ENCODE measurements around the gene SCN5A. TPM values are rescaled to one million over a fixed set of nuclear protein-coding genes. Genes with fewer than 3 reads are reported as not detected.

Gene SCN5A
- total RNA-seq, 4 donors from 2014 or later, result 0.50 to 1.7 (median 0.81) TPM; not detected in 1

DNA sequence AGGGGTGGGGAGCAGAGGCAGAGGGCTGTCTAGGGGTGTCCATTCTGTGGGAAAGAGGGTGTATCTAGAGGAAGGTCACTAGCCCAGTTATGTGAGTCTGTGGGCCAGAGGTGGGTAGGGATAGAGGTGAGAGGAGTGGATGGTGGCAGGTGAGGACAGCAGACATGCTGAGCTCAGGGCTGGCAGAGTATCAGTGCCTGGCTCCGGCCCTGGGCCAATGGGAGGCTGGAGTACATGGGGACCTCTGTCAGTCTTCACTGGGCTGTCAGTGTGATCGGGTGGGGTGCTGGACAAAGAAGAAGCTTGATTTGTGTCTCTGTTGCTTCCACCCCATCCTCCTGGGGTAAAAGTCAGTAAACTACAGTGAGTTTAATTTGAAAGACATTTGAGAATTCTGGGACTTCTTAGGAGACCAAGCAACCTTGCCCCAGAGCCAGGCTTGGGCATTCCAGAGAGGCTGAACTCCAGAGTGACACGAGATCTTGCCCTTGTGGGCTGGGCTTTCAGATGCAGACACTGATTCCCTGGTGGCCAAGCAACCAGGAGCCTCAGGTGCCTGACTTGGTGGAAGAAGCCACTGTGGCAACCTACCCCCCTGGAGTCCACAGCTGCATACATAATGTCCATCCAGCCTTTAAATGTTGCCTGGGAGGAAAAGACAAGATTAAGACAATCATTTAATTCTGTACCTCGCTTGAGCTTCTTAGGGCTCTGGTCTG is 92.7 kb downstream of the SCN5A start:
- Histone ChIP-seq H3K36me3 (no peaks in the 10 kb centered on the region), H3K9me3 (peaks cover 0 to 11% (median 0%) of the 10 kb centered on the region in 3 donors), H3K27ac (no peak overlapping the region), H3K27me3 (no peaks in the 10 kb centered on the region), H3K4me1 (no peaks in the 10 kb centered on the region), H3K4me3 (no peak overlapping the region)
- ATAC-seq, result no peak
- 60 to 70% methylated on average over 1 to 3 of the region's 4 CpGs for WGBS, 2 donors (ENCODE audit: low coverage in 1 of 2)
- TF ChIP-seq, protein P1, sequence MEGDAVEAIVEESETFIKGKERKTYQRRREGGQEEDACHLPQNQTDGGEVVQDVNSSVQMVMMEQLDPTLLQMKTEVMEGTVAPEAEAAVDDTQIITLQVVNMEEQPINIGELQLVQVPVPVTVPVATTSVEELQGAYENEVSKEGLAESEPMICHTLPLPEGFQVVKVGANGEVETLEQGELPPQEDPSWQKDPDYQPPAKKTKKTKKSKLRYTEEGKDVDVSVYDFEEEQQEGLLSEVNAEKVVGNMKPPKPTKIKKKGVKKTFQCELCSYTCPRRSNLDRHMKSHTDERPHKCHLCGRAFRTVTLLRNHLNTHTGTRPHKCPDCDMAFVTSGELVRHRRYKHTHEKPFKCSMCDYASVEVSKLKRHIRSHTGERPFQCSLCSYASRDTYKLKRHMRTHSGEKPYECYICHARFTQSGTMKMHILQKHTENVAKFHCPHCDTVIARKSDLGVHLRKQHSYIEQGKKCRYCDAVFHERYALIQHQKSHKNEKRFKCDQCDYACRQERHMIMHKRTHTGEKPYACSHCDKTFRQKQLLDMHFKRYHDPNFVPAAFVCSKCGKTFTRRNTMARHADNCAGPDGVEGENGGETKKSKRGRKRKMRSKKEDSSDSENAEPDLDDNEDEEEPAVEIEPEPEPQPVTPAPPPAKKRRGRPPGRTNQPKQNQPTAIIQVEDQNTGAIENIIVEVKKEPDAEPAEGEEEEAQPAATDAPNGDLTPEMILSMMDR (IDR thresholded peaks at IDR 0.05), result no peak
- TF ChIP-seq POLR2A (IDR thresholded peaks at IDR 0.05), result no peak
- TF ChIP-seq POLR2AphosphoS5 (IDR thresholded peaks at IDR 0.05), result no peak
- no peak for TF ChIP-seq EP300 (IDR thresholded peaks at IDR 0.05)

DNA sequence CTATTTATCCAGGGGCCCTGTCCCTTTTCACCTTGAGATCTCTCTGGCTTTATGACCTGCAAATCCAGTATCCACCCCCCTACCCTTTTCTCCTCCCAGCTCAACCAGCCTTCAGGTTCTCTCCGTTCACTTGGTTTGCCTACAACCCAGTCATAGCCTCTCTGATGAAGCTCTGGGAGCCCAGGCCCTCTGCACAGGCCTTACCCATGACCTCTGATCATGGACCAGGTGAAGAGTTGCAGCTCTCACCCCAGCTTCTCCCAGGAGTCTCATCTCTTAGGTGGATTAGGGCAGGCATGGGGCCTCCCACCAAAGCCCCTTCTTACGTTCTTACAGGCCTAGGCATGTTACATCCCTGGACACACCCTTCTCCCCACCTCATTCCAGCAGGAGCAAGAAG is 93.6 kb downstream of the SCN5A start:
- ATAC-seq, result no peak
- Histone ChIP-seq H3K4me3 (no peak overlapping the region), H3K9me3 (peaks cover 0 to 11% (median 0%) of the 10 kb centered on the region in 3 donors), H3K4me1 (no peaks in the 10 kb centered on the region), H3K27me3 (no peaks in the 10 kb centered on the region), H3K27ac (no peak overlapping the region), H3K36me3 (no peaks in the 10 kb centered on the region)
- WGBS, 2 donors (ENCODE audit: low coverage in 1 of 2), result 88 to 100% methylated on average over 1 of the region's 2 CpGs
- TF ChIP-seq EP300 (IDR thresholded peaks at IDR 0.05) (no peak), POLR2AphosphoS5 (IDR thresholded peaks at IDR 0.05) (no peak), POLR2A (IDR thresholded peaks at IDR 0.05) (no peak)
- TF ChIP-seq, protein P1 (IDR thresholded peaks at IDR 0.05), result no peak

DNA sequence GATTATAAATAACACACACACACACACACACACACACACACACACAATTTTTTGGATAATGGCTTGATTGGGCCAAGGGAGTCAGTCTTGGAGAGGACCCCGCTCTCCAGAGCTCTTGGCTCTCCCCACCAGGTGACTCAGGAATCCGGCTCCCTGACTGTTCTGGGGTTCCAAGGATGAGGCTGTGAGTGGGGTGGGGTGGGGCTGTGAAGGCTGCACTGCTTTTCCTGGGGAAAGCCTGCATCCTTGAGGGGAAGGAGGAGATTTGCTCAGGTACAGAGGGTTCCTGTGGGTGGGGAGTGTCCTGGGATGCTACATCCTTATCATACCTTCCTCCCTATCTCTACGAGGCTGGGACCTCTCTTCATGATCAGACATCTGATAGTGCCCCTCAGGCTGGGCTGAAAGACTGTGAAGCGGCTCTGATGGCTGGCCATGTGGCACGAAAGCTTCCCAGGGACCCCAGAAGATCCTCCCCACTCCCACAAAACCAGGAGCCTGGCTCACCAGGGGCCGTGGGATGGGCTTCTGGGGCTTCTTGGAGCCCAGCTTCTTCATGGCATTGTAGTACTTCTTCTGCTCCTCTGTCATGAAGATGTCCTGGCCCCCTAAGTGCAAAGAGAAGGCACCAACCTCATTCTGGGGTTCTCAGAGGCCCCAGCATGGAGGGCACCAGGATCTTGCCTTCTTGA is 94.2 kb downstream of the SCN5A start:
- ATAC-seq, result no peak
- WGBS, 2 donors (ENCODE audit: low coverage in 1 of 2), result 100% methylated on average over 1 of the region's 6 CpGs; no CpG with 5 or more reads in 1 of the 2 donors
- Histone ChIP-seq H3K27me3 (no peaks in the 10 kb centered on the region), H3K27ac (no peak overlapping the region), H3K36me3 (no peaks in the 10 kb centered on the region), H3K9me3 (peaks cover 0 to 11% (median 0%) of the 10 kb centered on the region in 3 donors), H3K4me3 (no peak overlapping the region), H3K4me1 (no peaks in the 10 kb centered on the region)
- TF ChIP-seq, protein P1 (IDR thresholded peaks at IDR 0.05), result no peak
- TF ChIP-seq EP300 (IDR thresholded peaks at IDR 0.05), result no peak

DNA sequence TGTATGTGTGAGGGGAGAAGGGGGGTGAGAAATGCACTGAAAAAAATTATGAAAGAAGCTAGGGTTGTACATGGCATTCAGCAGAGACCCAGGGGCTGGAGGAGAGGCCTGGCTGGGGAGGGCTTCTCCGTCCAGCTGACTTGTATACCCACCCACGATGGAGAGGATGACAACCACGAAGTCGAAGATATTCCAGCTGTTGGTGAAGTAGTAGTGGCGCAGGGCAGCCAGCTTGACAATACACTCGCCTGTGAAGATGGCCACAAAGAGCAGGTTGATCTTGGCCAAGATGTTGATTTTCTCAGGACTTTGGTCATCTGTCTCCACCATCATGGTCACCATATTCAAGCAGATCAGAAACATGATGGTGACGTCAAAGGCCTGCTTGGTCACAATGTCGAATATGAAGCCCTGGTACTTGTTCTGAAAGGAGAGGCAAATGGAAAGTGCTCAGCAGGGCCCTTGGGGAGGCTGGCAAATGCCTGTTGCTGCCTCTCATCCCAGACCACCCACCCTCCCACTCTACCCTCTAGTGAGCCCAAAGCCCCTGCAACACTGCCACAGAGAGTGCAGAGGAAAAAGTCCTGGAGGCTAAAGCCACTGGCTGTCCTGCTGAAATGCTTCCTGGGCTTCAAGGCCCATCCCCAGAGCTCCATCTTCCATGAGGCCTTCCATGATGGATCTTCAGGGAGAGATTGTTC is 95.2 kb downstream of the SCN5A start:
- Histone ChIP-seq H3K27me3 (no peaks in the 10 kb centered on the region), H3K4me1 (no peaks in the 10 kb centered on the region), H3K27ac (no peak overlapping the region), H3K9me3 (peaks cover 0 to 11% (median 0%) of the 10 kb centered on the region in 3 donors), H3K4me3 (no peak overlapping the region), H3K36me3 (no peaks in the 10 kb centered on the region)
- WGBS, 2 donors (ENCODE audit: low coverage in 1 of 2), result 86 to 90% methylated on average over 5 to 8 of the region's 8 CpGs
- TF ChIP-seq POLR2A (IDR thresholded peaks at IDR 0.05) (no peak), POLR2AphosphoS5 (IDR thresholded peaks at IDR 0.05) (no peak), EP300 (IDR thresholded peaks at IDR 0.05) (no peak)
- TF ChIP-seq, protein P1 (IDR thresholded peaks at IDR 0.05), result no peak
- ATAC-seq, result no peak
